ENCODE measurements around the gene RAPGEF2. TPM values are rescaled to one million over a fixed set of nuclear protein-coding genes. Genes with fewer than 3 reads are reported as not detected.

Gene RAPGEF2
- total and polyA plus RNA-seq, 11 donors: 10.6 to 75.9 (median 51.2) TPM

DNA sequence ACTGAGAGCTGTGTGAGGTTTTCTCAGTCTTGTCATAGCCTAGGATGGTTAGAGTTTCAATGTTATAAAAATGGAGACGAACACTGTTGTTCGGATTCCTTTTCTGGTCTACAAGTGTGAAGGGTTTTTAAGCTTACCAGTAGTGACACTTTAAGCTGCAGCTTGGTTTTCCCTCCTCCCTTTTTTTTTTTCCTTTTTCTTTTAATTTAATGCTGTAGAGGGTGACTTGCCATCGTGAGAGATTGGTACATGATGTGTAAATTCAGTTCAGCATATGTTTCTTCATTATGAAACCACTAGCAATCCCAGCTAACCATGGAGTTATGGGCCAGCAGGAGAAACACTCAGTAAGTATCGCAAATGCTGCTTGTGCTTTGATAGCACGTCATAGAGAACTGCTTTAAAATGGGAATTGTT is 165.0 kb downstream of the RAPGEF2 start:
- TF ChIP-seq, protein P1, sequence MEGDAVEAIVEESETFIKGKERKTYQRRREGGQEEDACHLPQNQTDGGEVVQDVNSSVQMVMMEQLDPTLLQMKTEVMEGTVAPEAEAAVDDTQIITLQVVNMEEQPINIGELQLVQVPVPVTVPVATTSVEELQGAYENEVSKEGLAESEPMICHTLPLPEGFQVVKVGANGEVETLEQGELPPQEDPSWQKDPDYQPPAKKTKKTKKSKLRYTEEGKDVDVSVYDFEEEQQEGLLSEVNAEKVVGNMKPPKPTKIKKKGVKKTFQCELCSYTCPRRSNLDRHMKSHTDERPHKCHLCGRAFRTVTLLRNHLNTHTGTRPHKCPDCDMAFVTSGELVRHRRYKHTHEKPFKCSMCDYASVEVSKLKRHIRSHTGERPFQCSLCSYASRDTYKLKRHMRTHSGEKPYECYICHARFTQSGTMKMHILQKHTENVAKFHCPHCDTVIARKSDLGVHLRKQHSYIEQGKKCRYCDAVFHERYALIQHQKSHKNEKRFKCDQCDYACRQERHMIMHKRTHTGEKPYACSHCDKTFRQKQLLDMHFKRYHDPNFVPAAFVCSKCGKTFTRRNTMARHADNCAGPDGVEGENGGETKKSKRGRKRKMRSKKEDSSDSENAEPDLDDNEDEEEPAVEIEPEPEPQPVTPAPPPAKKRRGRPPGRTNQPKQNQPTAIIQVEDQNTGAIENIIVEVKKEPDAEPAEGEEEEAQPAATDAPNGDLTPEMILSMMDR (IDR thresholded peaks at IDR 0.05): no peak
- no peak for TF ChIP-seq POLR2A (IDR thresholded peaks at IDR 0.05)
- H3K4me1 ChIP-seq: peaks cover 3 to 95% (median 63%) of the 10 kb centered on the region in 12 donors
- WGBS, 4 donors: 39 to 49% (median 42%) methylated on average over 5 of the region's 5 CpGs

GRCh38 chr4:159268607-159269006 is 165.7 kb downstream of the RAPGEF2 start:
- Histone ChIP-seq H3K27me3 (no peaks in the 10 kb centered on the region), H3K36me3 (no peaks in the 10 kb centered on the region), H3K4me1 (peaks cover 3 to 96% (median 68%) of the 10 kb centered on the region in 12 donors), H3K4me3 (peak overlapping the region in 10 of 12 donors; percentile 1 to 46 (median 36)), H3K27ac (peak overlapping the region in 9 of 12 donors; percentile 28 to 65 (median 55)), H3K9me3 (no peaks in the 10 kb centered on the region)
- ATAC-seq: no peak
- no peak for DNase-seq
- intact Hi-C loops (cut with DNase I): loop anchor here in 1 of 10 donors (5.0 kb wide), 1 partner anchor 46 kb away; no protein-coding TSS in a partner anchor
- TF ChIP-seq POLR2A (IDR thresholded peaks at IDR 0.05): no peak
- TF ChIP-seq, protein P1 (IDR thresholded peaks at IDR 0.05): no peak
- WGBS, 4 donors: 62 to 79% (median 75%) methylated on average over 4 of the region's 4 CpGs

More for the DNA sequence above, 165.0 kb downstream of the RAPGEF2 start:
- Histone ChIP-seq H3K27ac (peak overlapping the region in 11 of 12 donors; percentile 25 to 65 (median 55)), H3K9me3 (no peaks in the 10 kb centered on the region), H3K36me3 (no peaks in the 10 kb centered on the region), H3K4me3 (peak overlapping the region in 11 of 12 donors; percentile 4 to 46 (median 34)), H3K27me3 (no peaks in the 10 kb centered on the region)
- ATAC-seq (peak in 2 of 4 donors; percentile 16 to 46), DNase-seq (no peak)
- intact Hi-C loops (cut with DNase I): loop anchor here in 1 of 10 donors (5.0 kb wide), 1 partner anchor 46 kb away; no protein-coding TSS in a partner anchor

GRCh38 chr4:159269116-159269515 is 166.2 kb downstream of the RAPGEF2 start:
- H3K36me3 ChIP-seq: no peaks in the 10 kb centered on the region
- no peak for TF ChIP-seq POLR2A (IDR thresholded peaks at IDR 0.05)
- TF ChIP-seq, protein P1 (IDR thresholded peaks at IDR 0.05): no peak
- H3K4me1 ChIP-seq: peaks cover 3 to 98% (median 72%) of the 10 kb centered on the region in 12 donors
- H3K4me3 ChIP-seq: peak overlapping the region in 7 of 12 donors; percentile 1 to 46 (median 39)
- no peak for ATAC-seq
- H3K27ac ChIP-seq: peak overlapping the region in 3 of 12 donors; percentile 51 to 65 (median 58)
- intact Hi-C loops (cut with DNase I): loop anchor here in 1 of 10 donors (5.0 kb wide), 1 partner anchor 47 kb away; no protein-coding TSS in a partner anchor
- no peaks in the 10 kb centered on the region for H3K9me3 ChIP-seq
- WGBS, 4 donors: 84 to 90% (median 87%) methylated on average over 10 of the region's 10 CpGs
- H3K27me3 ChIP-seq: no peaks in the 10 kb centered on the region
- DNase-seq: no peak

DNA sequence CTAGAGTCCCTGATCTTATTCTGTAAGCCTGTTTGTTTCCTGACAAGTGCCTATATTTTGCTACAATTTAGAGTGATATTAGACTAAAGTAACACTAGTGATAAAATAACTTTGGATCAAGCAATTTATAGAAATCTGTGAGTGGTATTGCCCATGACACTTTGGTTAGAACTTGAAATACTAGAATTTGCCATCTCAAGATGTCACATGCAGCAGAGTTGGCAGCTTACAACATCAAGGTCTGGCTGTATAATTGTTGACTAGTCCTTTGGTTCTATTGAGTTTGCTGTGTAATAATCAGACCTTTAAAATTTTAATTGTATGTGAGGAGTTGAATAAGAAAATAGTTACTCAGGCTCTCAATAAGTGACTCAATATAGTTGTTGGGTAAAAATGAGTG is 167.1 kb downstream of the RAPGEF2 start:
- Histone ChIP-seq H3K4me1 (peaks cover 3 to 97% (median 73%) of the 10 kb centered on the region in 12 donors), H3K27me3 (no peaks in the 10 kb centered on the region), H3K4me3 (peak overlapping the region in 1 of 12 donors; percentile 3), H3K36me3 (no peaks in the 10 kb centered on the region), H3K27ac (peak overlapping the region in 1 of 12 donors; percentile 18), H3K9me3 (no peaks in the 10 kb centered on the region)
- DNase-seq (no peak), ATAC-seq (no peak)
- TF ChIP-seq POLR2A (IDR thresholded peaks at IDR 0.05): no peak
- TF ChIP-seq, protein P1 (IDR thresholded peaks at IDR 0.05): no peak
- intact Hi-C loops (cut with DNase I): loop anchor here in 2 of 10 donors (5.0 kb wide), 2 partner anchors 33 to 48 kb away; no protein-coding TSS in a partner anchor
